HepG2 (cell line): ENCODE measurements around the gene CBFA2T2. TPM values are rescaled to one million over a fixed set of nuclear protein-coding genes. Genes with fewer than 3 reads are reported as not detected.

Experiments
- ATF7 ChIP-seq, 2 experiments: fragments of 450-650 bp in 1 of 2; sonication (generic) in 1 of 2; formaldehyde crosslinking in 1 of 2; IDR thresholded peaks; 2 replicates each; pipeline versions ENCODE4 v1.4.0 to v1.6.1; 2016 to 2020; ENCODE audit warnings: antibody characterized with exemption in 1 of 2, mild to moderate bottlenecking in 1 of 2, missing genetic modification reagents in 1 of 2
- FIP1L1 ChIP-seq: fragments of 200-400 bp; formaldehyde crosslinking; IDR thresholded peaks from 2 replicates; pipeline ENCODE4 v1.6.1; 2018; ENCODE audit warnings: low read depth, mild to moderate bottlenecking, low read length, moderate library complexity, borderline replicate concordance; ENCODE audit not compliant: insufficient read depth
- RFX3 ChIP-seq: IDR thresholded peaks from 2 replicates; pipeline ENCODE4 v1.6.1; 2016; ENCODE audit warnings: missing biosample characterization, missing genetic modification reagents
- SALL2 ChIP-seq: sonication (generic); formaldehyde crosslinking; IDR thresholded peaks from 2 replicates; pipeline ENCODE4 v1.8.1; 2023; ENCODE audit warnings: mild to moderate bottlenecking, missing genetic modification reagents, inconsistent platforms
- SIN3B ChIP-seq: fragments of 150-350 bp; IDR thresholded peaks from 2 replicates; pipeline ENCODE4 v1.6.1; 2014; ENCODE audit warnings: low read length
- TCF7L2 ChIP-seq: IDR thresholded peaks from 2 replicates; pipeline ENCODE4 v1.6.1; 2011; ENCODE audit warnings: mild to moderate bottlenecking, low read depth, low read length, moderate library complexity
- TP53 ChIP-seq: sonication (generic); formaldehyde crosslinking; conservative IDR thresholded peaks from 2 replicates; pipeline ENCODE4 v1.4.0; 2020; ENCODE audit warnings: missing genetic modification reagents
- TRAFD1 ChIP-seq: sonication (generic); formaldehyde crosslinking; IDR thresholded peaks from 2 replicates; pipeline ENCODE4 v1.5.1; 2020; ENCODE audit warnings: missing genetic modification reagents, mild to moderate bottlenecking, borderline replicate concordance
- ZNF260 ChIP-seq: sonication (generic); formaldehyde crosslinking; IDR thresholded peaks from 2 replicates; pipeline ENCODE4 v1.4.0; 2020; ENCODE audit warnings: missing genetic modification reagents, low read depth, mild to moderate bottlenecking, borderline replicate concordance
- ZNF337 ChIP-seq: sonication (generic); formaldehyde crosslinking; IDR thresholded peaks from 2 replicates; pipeline ENCODE4 v1.5.1; 2020; ENCODE audit warnings: missing genetic modification reagents, low read depth, mild to moderate bottlenecking, borderline replicate concordance
- ZNF407 ChIP-seq: sonication (generic); formaldehyde crosslinking; IDR thresholded peaks from one replicate; pipeline ENCODE4 v1.5.1; 2020; ENCODE audit warnings: mild to moderate bottlenecking, missing genetic modification reagents; ENCODE audit errors: not compliant biosample characterization
- polyA plus RNA-seq, 8 experiments: library from polyadenylated mRNA; depleted of rRNA in 3 of 8; stranded (reverse) in 7 of 8; unstranded in 1 of 8; fragments of >200 nt; fragmentation: Illumina TruSeq in 4 of 8; extraction: Trizol in 4 of 8; gene quantifications; 2 replicates each; pipeline versions ENCODE4 v1.2.1 to v1.2.3, GENCODE V29; 2011 to 2016; ENCODE audit warnings: low read depth in 4 of 8, missing spikeins in 1 of 8, mixed read lengths in 1 of 8; ENCODE audit not compliant: insufficient read depth in 1 of 8
- total RNA-seq, 5 experiments: library from RNA; depleted of rRNA; stranded (reverse); fragments of >200 nt; fragmentation: Illumina TruSeq; extraction: Trizol; gene quantifications; 2 replicates each; pipeline ENCODE4 v1.2.3, GENCODE V29; 2016; ENCODE audit warnings: low read depth in 1 of 5
- TF ChIP-seq, protein P1 (sequence below): sonication (generic); formaldehyde crosslinking; IDR thresholded peaks from 2 replicates; pipeline ENCODE4 v1.5.1; 2020; ENCODE audit warnings: missing genetic modification reagents, mild to moderate bottlenecking, borderline replicate concordance
- TF ChIP-seq, protein P2 (sequence below): sonication (generic); formaldehyde crosslinking; IDR thresholded peaks from 2 replicates; pipeline ENCODE4 v1.9.0; 2021; ENCODE audit warnings: missing genetic modification reagents, mild to moderate bottlenecking, borderline replicate concordance

CBFA2T2 gene
- total and polyA plus RNA-seq, 2 of the 13 experiments (the other 11 are each of a cell fraction or from before 2014, with no cell fraction given), result 6.3 to 21.2 TPM

DNA sequence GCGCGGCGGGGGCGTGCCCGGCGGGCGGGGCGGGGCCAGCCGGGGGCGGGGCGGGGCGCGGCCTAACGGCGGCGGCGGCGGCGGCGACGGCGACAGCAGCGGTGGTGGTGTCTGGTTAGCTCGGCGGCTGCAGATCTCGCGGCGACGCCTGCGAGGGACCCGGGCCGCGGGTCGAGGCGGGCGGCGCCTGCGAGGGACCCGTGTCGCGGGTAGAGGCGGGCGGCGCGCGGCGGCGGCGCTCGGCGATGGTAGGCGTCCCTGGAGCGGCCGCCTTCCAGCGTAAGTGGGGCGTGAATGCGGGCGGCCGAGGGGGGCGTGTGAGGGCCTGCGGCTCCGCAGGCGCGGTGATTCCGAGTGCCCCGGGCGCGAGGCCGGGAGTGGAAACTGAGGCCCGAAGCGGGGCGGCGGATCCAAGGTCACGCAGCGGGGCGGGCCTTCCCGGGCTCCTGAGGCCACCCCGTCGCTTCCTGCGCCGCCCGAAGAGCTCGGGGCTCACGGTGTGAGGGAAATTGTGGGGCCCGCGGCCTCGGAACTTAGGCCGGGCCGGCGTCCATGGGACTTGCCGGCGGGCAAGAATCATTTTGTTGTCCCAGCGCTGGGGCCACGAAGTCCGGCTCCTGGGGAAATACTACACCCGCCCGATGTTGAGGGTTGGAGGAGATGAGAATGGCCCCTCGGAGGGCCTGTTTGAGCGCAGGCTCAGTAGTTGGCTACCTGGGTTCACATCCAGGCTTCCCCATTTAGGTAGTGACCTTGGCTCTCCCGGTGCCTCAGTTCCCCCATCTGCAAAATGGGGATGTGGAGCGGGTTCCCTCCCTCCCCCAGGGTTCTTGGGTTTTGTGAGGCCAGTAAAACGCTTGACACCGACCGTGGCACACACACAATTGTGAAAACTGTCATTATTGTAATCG, at the start of gene CBFA2T2 (continued):
- peak; percentile 63 for TF ChIP-seq ZNF407
- TF ChIP-seq RFX3 (CRISPR knock-in tag), result no peak
- TF ChIP-seq TP53 (CRISPR knock-in tag), result no peak
- no peak for TF ChIP-seq FIP1L1
- TF ChIP-seq, protein P1, sequence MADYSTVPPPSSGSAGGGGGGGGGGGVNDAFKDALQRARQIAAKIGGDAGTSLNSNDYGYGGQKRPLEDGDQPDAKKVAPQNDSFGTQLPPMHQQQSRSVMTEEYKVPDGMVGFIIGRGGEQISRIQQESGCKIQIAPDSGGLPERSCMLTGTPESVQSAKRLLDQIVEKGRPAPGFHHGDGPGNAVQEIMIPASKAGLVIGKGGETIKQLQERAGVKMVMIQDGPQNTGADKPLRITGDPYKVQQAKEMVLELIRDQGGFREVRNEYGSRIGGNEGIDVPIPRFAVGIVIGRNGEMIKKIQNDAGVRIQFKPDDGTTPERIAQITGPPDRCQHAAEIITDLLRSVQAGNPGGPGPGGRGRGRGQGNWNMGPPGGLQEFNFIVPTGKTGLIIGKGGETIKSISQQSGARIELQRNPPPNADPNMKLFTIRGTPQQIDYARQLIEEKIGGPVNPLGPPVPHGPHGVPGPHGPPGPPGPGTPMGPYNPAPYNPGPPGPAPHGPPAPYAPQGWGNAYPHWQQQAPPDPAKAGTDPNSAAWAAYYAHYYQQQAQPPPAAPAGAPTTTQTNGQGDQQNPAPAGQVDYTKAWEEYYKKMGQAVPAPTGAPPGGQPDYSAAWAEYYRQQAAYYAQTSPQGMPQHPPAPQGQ (CRISPR knock-in tag), result no peak
- peak; percentile 86; the same call in 1 of the 2 replicates for TF ChIP-seq ZNF337 (CRISPR knock-in tag)
- TF ChIP-seq ZNF260 (CRISPR knock-in tag), result no peak
- TF ChIP-seq, protein P2, sequence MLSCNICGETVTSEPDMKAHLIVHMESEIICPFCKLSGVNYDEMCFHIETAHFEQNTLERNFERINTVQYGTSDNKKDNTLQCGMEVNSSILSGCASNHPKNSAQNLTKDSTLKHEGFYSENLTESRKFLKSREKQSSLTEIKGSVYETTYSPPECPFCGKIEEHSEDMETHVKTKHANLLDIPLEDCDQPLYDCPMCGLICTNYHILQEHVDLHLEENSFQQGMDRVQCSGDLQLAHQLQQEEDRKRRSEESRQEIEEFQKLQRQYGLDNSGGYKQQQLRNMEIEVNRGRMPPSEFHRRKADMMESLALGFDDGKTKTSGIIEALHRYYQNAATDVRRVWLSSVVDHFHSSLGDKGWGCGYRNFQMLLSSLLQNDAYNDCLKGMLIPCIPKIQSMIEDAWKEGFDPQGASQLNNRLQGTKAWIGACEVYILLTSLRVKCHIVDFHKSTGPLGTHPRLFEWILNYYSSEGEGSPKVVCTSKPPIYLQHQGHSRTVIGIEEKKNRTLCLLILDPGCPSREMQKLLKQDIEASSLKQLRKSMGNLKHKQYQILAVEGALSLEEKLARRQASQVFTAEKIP, result no peak
- TF ChIP-seq SIN3B, result no peak
- TF ChIP-seq TRAFD1 (CRISPR knock-in tag), result no peak; the same call in 1 of the 2 replicates
- no peak for TF ChIP-seq ATF7 (IDR thresholded peaks at IDR 0.05)
- TF ChIP-seq ATF7 (CRISPR knock-in tag; IDR thresholded peaks at IDR 0.05), result no peak
- TF ChIP-seq TCF7L2, result no peak
- no peak; the same call in none of the 2 replicates for TF ChIP-seq SALL2 (CRISPR knock-in tag)
